ENCODE data around the gene C1orf146.

The C1orf146 gene

DNA sequence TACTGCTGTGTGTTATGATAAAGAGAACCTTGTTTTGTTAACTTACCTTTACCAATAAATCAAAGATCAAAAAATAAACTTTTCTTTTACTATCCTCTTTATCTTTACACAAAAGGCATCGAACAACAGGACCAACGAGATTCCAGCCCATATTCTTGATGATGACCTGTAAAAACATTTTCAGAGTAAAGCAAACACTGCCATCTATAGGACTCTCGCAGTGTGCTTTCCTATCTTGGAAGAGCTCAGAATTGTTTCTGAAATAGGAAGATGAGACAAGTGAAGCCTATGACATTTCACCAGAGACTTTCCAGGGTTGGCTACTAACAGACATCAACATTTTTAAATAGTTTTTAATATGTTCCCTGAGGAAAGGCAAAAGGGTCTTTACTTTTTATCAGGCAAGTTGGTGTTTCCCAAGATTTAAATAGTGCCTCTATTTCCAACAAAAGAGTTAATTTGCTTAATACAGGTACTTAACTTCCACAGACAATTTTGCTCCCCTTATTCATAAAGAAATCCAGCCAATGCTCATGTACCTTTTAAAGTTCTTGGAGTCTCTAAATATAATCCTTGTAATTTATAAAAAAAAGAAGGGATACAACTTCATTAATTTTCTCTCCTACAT, 73.8 kb downstream of the C1orf146 start:
- Histone ChIP-seq H3K9me3 (no peaks in the 10 kb centered on the region), H3K4me3 (ENCODE audit: low read depth in 1 of 2, low read length in 1 of 2) (no peak overlapping the region), H3K36me3 (peaks cover 20% of the 10 kb centered on the region), H3K27me3 (no peaks in the 10 kb centered on the region), H3K27ac (no peak overlapping the region), H3K4me1 (ENCODE audit: control insufficient read depth in 1 of 2, insufficient read depth in 1 of 2, low read depth in 1 of 2, low read length in 1 of 2) (no peaks in the 10 kb centered on the region)
- TF ChIP-seq, protein P1, sequence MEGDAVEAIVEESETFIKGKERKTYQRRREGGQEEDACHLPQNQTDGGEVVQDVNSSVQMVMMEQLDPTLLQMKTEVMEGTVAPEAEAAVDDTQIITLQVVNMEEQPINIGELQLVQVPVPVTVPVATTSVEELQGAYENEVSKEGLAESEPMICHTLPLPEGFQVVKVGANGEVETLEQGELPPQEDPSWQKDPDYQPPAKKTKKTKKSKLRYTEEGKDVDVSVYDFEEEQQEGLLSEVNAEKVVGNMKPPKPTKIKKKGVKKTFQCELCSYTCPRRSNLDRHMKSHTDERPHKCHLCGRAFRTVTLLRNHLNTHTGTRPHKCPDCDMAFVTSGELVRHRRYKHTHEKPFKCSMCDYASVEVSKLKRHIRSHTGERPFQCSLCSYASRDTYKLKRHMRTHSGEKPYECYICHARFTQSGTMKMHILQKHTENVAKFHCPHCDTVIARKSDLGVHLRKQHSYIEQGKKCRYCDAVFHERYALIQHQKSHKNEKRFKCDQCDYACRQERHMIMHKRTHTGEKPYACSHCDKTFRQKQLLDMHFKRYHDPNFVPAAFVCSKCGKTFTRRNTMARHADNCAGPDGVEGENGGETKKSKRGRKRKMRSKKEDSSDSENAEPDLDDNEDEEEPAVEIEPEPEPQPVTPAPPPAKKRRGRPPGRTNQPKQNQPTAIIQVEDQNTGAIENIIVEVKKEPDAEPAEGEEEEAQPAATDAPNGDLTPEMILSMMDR (IDR thresholded peaks at IDR 0.05) = no peak
